K562 treated with DMSO at 1 percent for 24 hours (cell line): ENCODE results near the gene STK16. TPM values are rescaled to one million over a fixed set of nuclear protein-coding genes. Genes with fewer than 3 reads are reported as not detected.

Experiments
- total RNA-seq: library from RNA; unstranded; fragments of 300-600 nt; gene quantifications from 2 replicates; pipeline ENCODE4 v1.2.3, GENCODE V29; 2022; ENCODE audit warnings: low read depth; ENCODE audit not compliant: insufficient read depth

Gene STK16
- total RNA-seq, result 19.6 and 19.8 TPM in 2 replicates

GRCh38 chr2:219245148-219245898, at the start of gene STK16, which contains the start of gene GLB1L:
Gene STK16 (plus strand): TSS chr2:219245479. CDS start chr2:219246000, 521 bp downstream.
Gene GLB1L (minus strand): TSS chr2:219245444. CDS start chr2:219243573, 1,871 bp downstream.

GRCh38 chr2:219206328-219207133, 38.7 kb upstream of the STK16 start, which contains the start of gene ZFAND2B:
Gene ZFAND2B (plus strand): TSS chr2:219206782. CDS start chr2:219206988, 206 bp downstream.

GRCh38 chr2:219218732-219219701, 26.3 kb upstream of the STK16 start, which contains the start of gene ABCB6:
Gene ABCB6 (minus strand): TSS chr2:219218958. CDS start chr2:219218673, 285 bp downstream.

GRCh38 chr2:219229305-219230058, 15.8 kb upstream of the STK16 start, which contains the start of the genes ANKZF1 and ATG9A:
Gene ANKZF1 (plus strand): TSS chr2:219229806. CDS start chr2:219230258, 452 bp downstream.
Gene ATG9A (minus strand): TSS chr2:219229636. CDS start chr2:219228024, 1,612 bp downstream.

GRCh38 chr2:219252900-219253752, 7.8 kb downstream of the STK16 start, which contains the start of gene TUBA4B:
Gene TUBA4B (plus strand): TSS chr2:219253243. CDS start chr2:219253408, 165 bp downstream.

GRCh38 chr2:219253753-219254589, 8.7 kb downstream of the STK16 start, which contains the start of gene TUBA4A:
Gene TUBA4A (minus strand): TSS chr2:219253918. CDS start chr2:219253858, 60 bp downstream.

GRCh38 chr2:219279151-219279915, 34.1 kb downstream of the STK16 start, which contains the start of gene DNAJB2:
Gene DNAJB2 (plus strand): TSS chr2:219279366. CDS start chr2:219279834, 468 bp downstream.

Other genes starting within 250 kb of the STK16 start
- not detected in 2 replicates for gene CFAP65, start 204.0 kb upstream of the STK16 start, total RNA-seq
- gene IHH, start 184.6 kb upstream of the STK16 start, total RNA-seq, result not detected in 2 replicates
- gene NHEJ1, start 84.7 kb upstream of the STK16 start, total RNA-seq, result 12.2 and 12.3 TPM in 2 replicates
- 0.38 and 0.43 TPM in 2 replicates for gene SLC23A3, start 75.5 kb upstream of the STK16 start, total RNA-seq
- gene CNPPD1, start 68.6 kb upstream of the STK16 start, total RNA-seq, result 65.7 and 71.2 TPM in 2 replicates
- 34.7 and 36.3 TPM in 2 replicates for gene RETREG2, start 67.2 kb upstream of the STK16 start, total RNA-seq
- gene ZFAND2B, start 38.7 kb upstream of the STK16 start, total RNA-seq, result 39.5 and 43.7 TPM in 2 replicates
- 21.7 and 26.6 TPM in 2 replicates for gene ABCB6, start 26.5 kb upstream of the STK16 start, total RNA-seq
- 39.6 and 40.5 TPM in 2 replicates for gene ATG9A, start 15.8 kb upstream of the STK16 start, total RNA-seq
- 27.6 and 28.6 TPM in 2 replicates for gene ANKZF1, start 15.7 kb upstream of the STK16 start, total RNA-seq
- gene GLB1L, start within 50 bp of the STK16 start, total RNA-seq, result 5.0 and 5.2 TPM in 2 replicates
- gene TUBA4B, start 7.8 kb downstream of the STK16 start, total RNA-seq, result not detected in 2 replicates
- 88.8 and 98.5 TPM in 2 replicates for gene TUBA4A, start 8.4 kb downstream of the STK16 start, total RNA-seq
- gene DNAJB2, start 33.9 kb downstream of the STK16 start, total RNA-seq, result 34.4 and 41.9 TPM in 2 replicates
- gene PTPRN, start 63.9 kb downstream of the STK16 start, total RNA-seq, result 0.42 TPM in 1 of 2 replicates, not detected in the other
- gene RESP18, start 87.3 kb downstream of the STK16 start, total RNA-seq, result not detected in 2 replicates
- 73.1 and 77.1 TPM in 2 replicates for gene DNPEP, start 142.4 kb downstream of the STK16 start, total RNA-seq
- 21.0 TPM in 2 replicates for gene DES, start 172.9 kb downstream of the STK16 start, total RNA-seq
- gene SPEG, start 189.4 kb downstream of the STK16 start, total RNA-seq, result 13.5 and 19.0 TPM in 2 replicates